Erythroblast (primary cell): Measurements from ENCODE around the gene CTXN1.
A peak's percentile ranks its signal among the peaks of the same experiment; 100 is the strongest.

Experiments
- DNase-seq, 2 experiments: peaks; one replicate each; lab custom pipeline; 2025; lab: John Stamatoyannopoulos, UW
- GATA1 ChIP-seq: IDR thresholded peaks from 2 replicates; pipeline ENCODE4 v1.6.1; 2011; ENCODE audit warnings: low read depth, mild to moderate bottlenecking, control low read depth, low read length, moderate library complexity
- POLR2A ChIP-seq: IDR thresholded peaks from 2 replicates; pipeline ENCODE4 v1.6.1; 2011; ENCODE audit warnings: mild to moderate bottlenecking, low read length

Gene CTXN1

DNA sequence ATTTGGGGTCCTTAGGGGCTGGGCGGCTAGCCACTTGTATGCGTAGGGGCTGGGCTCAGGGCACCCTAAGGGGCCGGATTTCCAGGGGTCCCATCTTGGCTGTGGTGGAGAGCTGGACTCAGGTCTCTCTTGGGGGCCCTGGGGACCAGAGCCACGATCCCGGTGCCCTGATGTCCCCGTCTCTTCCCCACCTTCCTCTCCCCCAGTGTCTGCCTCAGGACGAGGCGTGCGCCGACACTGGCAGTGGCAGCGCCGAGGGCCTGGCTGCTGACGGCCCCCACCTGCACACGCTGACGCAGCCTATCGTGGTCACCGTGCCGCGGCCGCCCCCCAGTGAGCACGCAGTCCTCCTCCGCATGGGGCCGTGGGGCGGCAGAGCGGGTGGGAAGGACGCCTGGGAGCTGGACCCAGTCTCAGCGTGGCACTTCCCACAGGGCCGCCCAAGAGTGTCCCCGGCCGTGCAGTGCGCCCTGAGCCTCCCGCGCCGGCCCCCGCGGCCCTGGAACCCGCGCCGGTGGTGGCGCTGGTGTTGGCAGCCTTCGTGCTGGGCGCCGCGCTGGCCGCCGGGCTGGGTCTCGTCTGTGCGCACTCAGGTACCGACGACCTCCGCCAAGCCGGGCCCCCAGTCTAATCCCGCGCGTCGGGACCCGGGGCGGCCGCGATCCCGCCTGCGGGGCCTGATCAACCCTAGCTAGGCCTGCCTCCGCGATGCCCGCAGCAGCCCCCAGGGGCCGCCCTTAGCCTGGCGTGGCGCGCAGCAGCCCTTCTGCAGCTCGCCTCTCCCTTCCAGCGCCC lies 8.5 kb downstream of the CTXN1 start:
- peak; percentile 89 to 90 for DNase-seq

DNA sequence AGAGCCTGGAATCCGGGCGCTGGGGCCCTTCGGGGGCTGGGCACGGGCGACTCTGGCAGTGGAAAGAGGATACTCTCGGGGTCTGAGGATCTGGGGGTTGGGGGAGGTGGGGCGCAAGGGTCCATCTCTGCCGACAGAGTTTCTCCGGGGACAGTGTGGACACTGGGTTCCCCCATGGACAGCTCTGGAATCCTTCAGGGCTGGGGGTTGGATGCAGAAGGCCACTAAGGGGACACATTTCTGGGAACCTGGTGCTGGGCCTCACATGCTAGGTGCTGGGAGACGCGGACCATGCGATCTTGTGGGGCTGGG lies 9.0 kb downstream of the CTXN1 start:
- DNase-seq: peak in 1 of 2 experiments; percentile 62
- TF ChIP-seq GATA1 (no peak), POLR2A (no peak)

More for the DNA sequence above, 8.5 kb downstream of the CTXN1 start:
- TF ChIP-seq GATA1: no peak
- TF ChIP-seq POLR2A: peak; percentile 43

DNA sequence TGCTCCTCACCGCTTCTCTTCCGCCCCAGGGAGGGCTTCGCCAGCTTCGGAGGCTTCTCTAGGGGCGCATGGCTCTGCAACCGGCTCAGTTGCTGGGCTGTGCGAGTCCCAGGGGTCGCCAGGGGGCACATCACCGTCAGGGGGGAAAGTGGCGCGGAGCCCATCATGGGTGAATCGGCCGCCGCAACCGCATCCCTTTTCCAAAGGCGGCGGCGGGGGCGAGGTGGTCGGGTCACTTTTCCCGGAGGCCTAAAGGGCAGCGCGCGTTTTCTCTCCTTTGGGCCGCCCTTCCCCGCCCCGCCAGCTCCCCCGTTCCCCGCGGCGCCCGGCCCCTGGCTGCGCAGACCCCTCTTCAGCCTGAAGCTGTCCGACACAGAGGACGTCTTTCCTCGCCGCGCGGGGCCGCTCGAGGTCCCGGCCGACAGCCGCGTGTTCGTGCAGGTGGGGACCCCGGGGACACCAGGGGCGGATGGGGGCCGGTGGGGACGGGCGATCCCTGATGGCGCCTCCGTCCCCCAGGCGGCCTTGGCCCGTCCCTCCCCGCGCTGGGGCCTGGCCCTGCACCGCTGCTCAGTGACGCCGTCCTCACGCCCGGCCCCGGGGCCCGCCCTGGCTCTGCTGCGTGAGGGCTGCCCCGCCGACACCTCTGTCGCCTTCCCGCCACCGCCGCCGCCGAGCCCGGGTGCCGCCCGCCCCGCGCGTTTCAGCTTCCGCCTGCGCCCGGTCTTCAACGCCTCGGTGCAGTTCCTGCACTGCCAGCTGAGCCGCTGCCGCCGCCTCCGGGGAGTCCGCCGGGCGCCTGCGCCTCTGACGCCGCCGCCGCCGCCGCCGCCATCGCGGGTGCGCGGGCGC lies 9.6 kb downstream of the CTXN1 start:
- TF ChIP-seq GATA1: no peak
- TF ChIP-seq POLR2A: no peak
- DNase-seq: peak; percentile 80 to 83

DNA sequence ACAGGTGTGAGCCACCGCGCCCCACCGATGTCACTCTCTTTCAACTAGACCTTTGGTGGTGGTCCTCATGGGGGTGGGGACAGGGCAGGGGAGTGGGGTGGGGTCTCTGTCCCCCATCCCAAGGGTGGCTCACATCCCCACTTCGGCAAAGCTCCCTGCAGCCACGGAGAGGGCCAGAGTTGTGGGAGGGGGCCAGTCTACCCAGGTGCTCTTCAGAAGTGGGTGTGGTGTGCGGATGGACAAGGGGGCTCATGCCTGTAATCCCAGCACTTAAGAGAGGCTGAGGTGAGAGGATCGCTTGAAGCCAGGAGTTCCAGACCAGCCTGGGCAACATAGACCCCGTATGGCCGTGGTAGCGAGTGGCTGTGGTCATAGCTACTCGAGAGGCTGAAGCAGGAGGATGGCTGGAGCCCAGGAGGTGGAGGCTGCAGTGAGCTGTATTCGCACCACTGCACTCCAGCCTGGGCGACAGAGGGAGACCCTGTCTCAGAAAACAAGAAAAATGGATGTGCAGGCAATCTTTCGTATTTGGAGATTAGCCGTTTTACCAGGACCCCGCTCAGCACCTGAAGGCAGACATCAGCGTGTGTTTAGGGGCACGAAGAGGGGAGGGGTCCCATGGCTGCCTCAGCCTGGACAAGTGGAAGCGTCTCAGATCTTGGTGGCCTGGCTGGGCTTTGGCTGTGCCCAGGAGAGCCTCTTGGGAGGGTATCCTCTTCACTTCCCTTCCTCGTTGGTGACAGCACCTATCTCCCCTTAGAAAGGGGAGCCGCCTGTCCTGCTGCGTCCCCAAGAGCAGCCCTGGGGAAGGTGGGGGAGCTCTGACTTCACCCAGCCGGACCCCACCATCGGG lies 10.5 kb downstream of the CTXN1 start:
- DNase-seq: no peak
- no peak for TF ChIP-seq GATA1
- no peak for TF ChIP-seq POLR2A

DNA sequence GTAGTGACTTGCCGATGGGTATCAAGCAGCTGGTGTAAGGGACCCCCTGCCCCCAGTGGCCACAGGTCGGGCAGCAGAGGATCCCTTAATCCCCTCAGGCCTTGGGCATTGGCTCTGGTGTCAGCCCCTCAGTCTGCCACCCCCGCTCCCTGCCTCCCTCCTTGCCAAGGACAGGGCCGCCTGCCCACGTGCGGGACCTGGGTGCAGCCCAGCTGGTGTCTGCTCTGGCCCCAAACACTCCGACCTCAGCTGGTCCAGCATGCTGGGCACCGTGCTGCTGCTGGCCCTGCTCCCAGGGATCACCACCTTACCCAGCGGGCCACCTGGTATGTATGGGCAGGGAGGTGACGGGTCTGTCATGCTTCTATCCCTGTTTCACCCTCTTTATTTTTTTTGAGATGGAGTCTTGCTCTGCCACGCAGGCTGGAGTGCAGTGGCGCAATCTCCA lies 11.3 kb downstream of the CTXN1 start, which contains the start of gene TGFBR3L:
TSS of gene TGFBR3L (plus strand) at position 233 of the 448 bp plus-strand sequence.
- no peak for TF ChIP-seq GATA1
- TF ChIP-seq POLR2A: no peak

DNA sequence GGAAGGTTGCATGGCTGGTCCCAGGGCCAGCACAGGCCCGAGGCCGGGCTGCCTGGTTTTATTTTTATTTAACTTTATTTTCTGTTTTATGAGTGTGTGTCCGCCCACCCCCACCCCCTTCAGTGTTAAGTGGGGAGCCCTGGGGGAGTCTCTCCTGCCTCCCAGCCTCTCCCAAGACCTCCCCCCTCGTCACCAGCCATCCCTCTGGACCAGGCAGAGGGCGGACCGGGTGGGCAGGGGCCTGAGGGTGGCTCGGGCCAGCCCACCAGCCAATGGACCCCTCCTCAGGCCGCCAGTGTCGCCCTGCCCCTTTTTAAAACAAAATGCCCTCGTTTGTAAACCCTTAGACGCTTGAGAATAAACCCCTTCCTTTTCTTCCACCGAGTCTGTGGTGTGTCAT lies 11.8 kb downstream of the CTXN1 start:
- no peak for TF ChIP-seq GATA1
- no peak for TF ChIP-seq POLR2A
- DNase-seq: no peak

More for the DNA sequence above, 11.3 kb downstream of the CTXN1 start, which contains the start of gene TGFBR3L:
- DNase-seq: no peak

DNA sequence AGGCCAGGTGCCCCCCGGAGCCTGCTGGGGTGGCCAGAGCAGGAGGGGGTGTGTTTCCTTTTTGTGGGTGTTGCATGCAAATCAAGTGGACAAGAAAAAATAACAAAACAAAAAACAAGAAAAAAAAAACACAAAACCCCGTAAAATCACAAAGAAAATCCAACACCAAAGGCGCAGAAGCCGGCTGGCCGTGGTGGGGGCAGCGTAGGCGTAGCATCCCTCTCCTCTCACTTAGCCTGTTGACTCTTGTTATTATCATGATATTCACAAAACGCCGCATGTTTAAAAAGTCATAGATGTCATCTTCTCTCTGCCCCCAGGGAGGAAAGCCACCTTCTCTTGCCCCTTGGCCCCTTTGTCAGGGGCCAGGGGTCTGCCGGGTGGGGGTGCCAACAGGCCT lies 12.3 kb downstream of the CTXN1 start:
- TF ChIP-seq GATA1: no peak
- no peak for TF ChIP-seq POLR2A
- DNase-seq: no peak

DNA sequence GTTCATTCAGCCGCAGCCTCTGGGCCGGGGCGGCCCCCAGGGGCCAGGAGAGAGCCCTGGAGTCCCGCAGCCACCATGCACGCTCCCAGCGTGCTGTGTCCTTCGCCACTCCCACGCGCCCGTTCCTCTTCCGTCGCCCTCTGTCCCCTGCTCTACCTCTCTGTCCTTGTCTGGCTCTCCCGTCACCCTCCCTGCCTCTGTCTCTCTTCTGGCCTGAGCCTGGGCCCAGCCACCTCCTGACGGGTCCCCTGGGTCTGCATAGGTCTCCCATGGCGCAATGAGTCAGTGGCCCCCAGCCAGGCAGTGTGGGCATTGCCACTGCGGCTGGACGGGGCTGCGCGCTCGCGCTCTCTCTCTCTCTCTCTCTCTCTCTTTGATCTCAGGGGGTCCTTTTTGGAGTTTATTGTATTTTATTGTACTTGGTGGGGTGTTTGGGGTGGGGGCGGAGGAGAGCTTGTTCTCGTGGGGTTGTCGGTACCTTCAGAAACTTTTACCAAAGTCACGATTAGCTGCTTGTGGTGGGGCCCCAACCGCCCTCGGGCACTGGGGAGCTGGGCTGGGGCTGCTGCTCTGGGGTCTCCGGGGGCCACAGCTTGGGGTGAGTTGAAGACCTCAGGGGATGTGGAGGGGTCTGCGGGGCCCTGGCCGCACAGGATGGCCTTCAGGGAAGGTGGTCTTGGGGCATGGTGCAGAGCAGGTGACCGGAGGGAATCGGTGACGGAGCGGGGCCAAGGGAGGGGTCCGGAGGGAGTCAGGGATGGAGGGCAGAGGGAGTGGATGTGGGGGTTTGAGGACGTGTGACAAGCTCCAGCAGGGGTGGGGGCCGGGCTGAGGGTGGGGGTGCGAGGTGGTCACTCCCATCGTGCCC lies 13.0 kb downstream of the CTXN1 start:
- no peak for TF ChIP-seq POLR2A
- no peak for TF ChIP-seq GATA1
- no peak for DNase-seq

DNA sequence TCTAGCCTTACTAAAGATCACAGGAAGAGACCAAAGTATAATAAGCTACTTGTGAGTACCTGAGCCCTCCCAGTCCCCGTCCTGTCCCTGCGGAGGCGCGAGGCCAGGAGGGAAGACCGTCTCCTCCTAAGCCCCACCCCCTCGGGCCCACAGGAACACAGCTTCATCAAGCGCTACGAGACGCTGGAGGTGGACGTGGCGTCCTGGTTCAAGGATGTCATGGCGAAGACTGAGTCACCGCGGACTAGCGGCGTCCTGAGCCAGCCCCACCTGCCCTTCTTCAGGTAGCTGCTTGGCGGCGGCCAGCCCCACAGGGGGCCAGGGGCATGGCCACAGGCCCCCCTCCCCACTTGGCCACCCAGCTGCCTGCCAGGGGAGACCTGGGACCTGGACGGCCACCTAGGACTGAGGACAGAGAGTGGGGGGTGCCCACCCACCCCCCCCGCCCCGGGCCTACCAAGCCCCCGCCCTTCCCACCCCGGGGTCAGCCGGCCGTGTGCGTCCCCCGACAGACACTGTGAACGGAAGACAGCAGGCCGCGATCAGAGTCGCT lies 13.7 kb downstream of the CTXN1 start:
- no peak for TF ChIP-seq POLR2A
- no peak for TF ChIP-seq GATA1
- no peak for DNase-seq

DNA sequence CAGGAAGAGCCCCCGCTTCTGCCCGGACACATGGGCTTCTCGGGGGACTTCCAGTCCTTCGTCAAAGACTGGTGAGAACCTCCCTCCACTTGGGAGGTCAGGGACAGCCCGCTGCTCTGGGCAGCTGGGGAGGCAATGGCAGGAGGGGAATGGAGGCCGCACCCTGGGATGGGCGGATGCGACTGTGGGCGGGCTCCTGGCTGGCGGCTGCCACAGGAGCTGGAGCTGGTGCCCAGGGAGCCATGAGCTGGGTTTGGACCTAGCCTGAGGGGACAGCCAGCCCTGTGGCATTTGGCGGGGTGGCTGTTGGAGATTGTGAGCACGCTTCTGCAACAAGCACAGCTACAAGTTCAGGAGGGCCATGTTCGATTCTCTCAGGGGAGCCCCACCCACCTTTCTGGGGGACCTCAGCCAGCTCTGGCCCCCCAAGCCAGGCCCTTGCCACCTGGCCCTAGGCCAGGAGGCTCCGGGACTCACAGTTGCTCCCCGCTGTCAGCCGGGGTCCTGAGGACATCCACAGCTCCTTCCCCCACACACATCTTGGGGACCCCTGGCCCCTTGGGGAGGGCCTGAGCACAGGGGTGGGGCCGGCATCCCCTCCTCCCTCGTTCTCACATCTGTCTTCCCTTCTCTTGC lies 14.3 kb downstream of the CTXN1 start:
- TF ChIP-seq POLR2A: no peak
- no peak for TF ChIP-seq GATA1
- no peak for DNase-seq

DNA sequence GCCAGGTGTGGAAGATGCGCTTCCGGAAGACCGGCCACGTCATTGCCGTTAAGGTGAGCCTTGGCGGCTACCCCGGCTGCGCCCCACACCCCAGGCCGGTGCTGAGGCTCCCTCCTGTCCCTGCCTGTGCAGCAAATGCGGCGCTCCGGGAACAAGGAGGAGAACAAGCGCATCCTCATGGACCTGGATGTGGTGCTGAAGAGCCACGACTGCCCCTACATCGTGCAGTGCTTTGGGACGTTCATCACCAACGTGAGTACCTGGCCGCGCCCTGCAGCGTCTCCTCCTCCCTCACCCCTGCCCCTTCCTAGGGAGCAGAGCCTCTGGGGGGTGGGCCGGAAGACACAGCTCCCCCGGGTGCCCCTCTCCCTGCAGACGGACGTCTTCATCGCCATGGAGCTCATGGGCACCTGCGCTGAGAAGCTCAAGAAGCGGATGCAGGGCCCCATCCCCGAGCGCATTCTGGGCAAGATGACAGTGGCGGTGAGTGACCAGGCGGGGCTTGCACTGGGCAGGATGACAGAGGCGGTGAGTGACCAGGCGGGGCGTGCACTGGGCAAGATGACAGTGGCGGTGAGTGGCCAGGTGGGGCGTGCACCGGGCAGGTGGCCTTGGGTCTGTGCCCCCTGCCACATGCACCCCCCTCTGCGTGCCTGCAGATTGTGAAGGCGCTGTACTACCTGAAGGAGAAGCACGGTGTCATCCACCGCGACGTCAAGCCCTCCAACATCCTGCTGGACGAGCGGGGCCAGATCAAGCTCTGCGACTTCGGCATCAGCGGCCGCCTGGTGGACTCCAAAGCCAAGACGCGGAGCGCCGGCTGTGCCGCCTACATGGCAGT lies 15.4 kb downstream of the CTXN1 start:
- no peak for TF ChIP-seq POLR2A
- TF ChIP-seq GATA1: no peak
- no peak for DNase-seq
